SH-SY5Y (cell line): ENCODE results near the gene FBXL17.

ENCODE experiments used
- GATA2 ChIP-seq: IDR thresholded peaks from 2 replicates; pipeline ENCODE4 v1.6.1; 2011; ENCODE audit warnings: mild to moderate bottlenecking, low read depth, low read length
- GATA3 ChIP-seq: IDR thresholded peaks from 2 replicates; pipeline ENCODE4 v1.6.1; 2011; ENCODE audit warnings: low read depth, mild to moderate bottlenecking, low read length, moderate library complexity

DNA sequence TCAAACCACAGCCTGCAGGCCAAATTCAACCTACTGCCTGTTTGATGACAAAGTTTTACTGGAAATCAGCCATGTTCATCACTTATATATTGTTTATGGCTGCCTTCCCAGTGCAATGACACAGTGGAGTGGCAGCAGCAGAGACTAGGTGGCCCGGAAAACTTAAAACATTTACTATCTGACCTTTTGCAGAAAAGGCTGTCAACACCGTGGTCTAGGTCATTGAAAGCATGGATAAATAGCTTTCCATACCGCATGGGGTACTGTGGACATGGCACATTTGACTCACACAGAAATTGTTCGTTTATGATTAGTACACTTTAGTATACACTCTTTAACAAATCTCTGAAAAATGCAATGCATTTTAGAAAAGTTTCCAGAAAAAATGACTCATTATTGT, 412.9 kb downstream of the FBXL17 start:
- TF ChIP-seq GATA2 (no peak), GATA3 (no peak)
